LNCaP clone FGC (cell line): ENCODE data around the gene CRACR2A.

Experiments used
- DNase-seq: peaks from one replicate; pipeline ENCODE4 v3.0.0-alpha.2; 2011; ENCODE audit warnings: low read depth
- H3K4me3 ChIP-seq: 2 replicates; pipeline ENCODE4 v1.5.1; 2011; ENCODE audit warnings: mild to moderate bottlenecking, low read depth, low read length, control low read depth
- CTCF ChIP-seq: IDR thresholded peaks from 2 replicates; pipeline ENCODE4 v1.5.1; 2012; ENCODE audit warnings: mild to moderate bottlenecking; ENCODE audit not compliant: control insufficient read depth, insufficient read depth; ENCODE audit errors: extremely low read depth

CRACR2A gene

GRCh38 chr12:3768911-3769447 is 16.1 kb upstream of the CRACR2A start:
- no peak for DNase-seq

DNA sequence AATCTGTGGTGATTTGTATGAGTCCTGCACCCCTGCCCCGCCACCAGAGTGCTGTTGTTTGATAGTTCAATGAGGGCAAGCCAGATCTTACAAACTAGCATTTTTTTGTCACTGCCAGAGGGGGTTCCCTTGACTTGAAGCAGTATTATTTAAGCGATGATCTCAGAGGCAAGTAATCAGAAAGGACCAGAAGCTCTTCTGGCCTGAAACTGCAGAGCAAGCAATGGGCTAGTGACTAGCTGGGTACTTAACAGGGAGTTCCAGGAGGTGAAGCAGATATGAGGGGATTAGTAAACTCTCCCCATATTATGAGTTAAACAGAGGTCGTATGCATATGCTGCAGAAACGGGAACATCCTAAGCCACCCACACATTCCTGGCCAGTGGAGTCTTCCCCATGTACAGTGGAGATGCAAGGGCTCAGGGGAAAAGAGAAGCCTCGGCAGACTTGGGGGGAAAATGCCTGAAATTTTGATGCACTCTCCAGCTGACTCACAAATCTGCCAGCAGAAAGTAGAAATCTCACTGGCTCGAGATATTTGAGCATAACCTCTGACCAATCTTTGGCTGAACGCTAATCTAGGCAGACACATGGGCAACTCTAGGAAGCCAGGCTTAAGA is 8.3 kb upstream of the CRACR2A start:
- TF ChIP-seq CTCF: no peak
- no peak overlapping the region for H3K4me3 ChIP-seq
- no peak for DNase-seq

More at GRCh38 chr12:3768911-3769447, 16.1 kb upstream of the CRACR2A start:
- TF ChIP-seq CTCF: no peak
- H3K4me3 ChIP-seq: no peak overlapping the region

DNA sequence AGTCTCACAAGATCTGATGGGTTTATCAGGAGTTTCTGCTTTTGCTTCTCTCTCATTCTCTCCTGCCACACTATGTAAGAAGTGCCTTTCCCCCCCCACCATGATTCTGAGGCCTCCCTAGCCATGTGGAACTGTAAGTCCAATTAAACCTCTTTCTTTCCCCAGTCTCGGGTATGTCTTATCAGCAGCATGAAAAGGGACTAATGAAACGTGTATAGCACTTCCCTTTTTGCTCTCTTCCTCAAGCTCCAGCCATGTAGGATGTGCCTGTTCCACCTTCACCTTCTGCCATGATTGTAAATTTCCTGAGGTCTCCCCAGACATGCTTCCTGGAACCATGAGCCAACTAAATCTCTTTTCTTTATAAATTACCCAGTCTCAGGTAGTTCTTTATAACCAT is 7.0 kb upstream of the CRACR2A start:
- no peak for DNase-seq
- no peak for TF ChIP-seq CTCF
- H3K4me3 ChIP-seq: no peak overlapping the region

- no peak overlapping the region for H3K4me3 ChIP-seq
- peak; percentile 83 for DNase-seq
- TF ChIP-seq CTCF: no peak
Observed at GRCh38 chr12:3757261-3757660, 4.4 kb upstream of the CRACR2A start.

GRCh38 chr12:3755898-3756297 is 3.0 kb upstream of the CRACR2A start:
- no peak overlapping the region for H3K4me3 ChIP-seq
- no peak for DNase-seq
- TF ChIP-seq CTCF: no peak

GRCh38 chr12:3753544-3754284 is 805 bp upstream of the CRACR2A start:
- no peak for TF ChIP-seq CTCF
- DNase-seq: no peak
- no peak overlapping the region for H3K4me3 ChIP-seq

GRCh38 chr12:3752096-3752709 is 706 bp downstream of the CRACR2A start:
- no peak for DNase-seq
- H3K4me3 ChIP-seq: no peak overlapping the region
- TF ChIP-seq CTCF: no peak
